Heart left ventricle (tissue), 13 donors: Measurements from ENCODE around the gene DOLPP1.

Source experiments
- POLR2A ChIP-seq, 2 donors: fragments of 450-650 bp; IDR thresholded peaks; one replicate each; pipeline ENCODE4 v1.6.1; 2017; ENCODE audit warnings: antibody characterized with exemption in 2 of 2, mild to moderate bottlenecking in 2 of 2, moderate library complexity in 2 of 2
- TF ChIP-seq, protein P1 (sequence below), 12 donors: fragments of 200-600 bp; sonication (generic) in 4 of 12; IDR thresholded peaks; one replicate each; pipeline versions ENCODE4 v1.5.0 to v1.8.0; 2018 to 2022; ENCODE audit warnings: antibody characterized with exemption in 12 of 12, mild to moderate bottlenecking in 5 of 12
- donor health status: ischemic (EF 13 %, LVEDD 7.1; RV severe dilation, severe dysfunction).
- donor health status: DM: no; HTN: yes; CAD: no.
- donor health status: DM: no; HTN: no; CAD: no.
- donor health status: ischemic (EF 25% LVEDD 6.9; RV normal size, moderate dysfunction).
- donor health status: ischemic (EF 25% LVEDD 5.7; RV mildly dilated, moderate dysfunction).
- donor health status: ischemic (EF 35%, LVEDD 5.7; RV mildly dilated, moderate dysfunction).
- donor health status: nonischemic (EF 11% LVEDD 7.7; RV severe dilation, severe dysfunction).
- donor health status: DM: yes; HTN: yes; CAD: no.
- donor health status: PGD.
- donor health status: ischemic (EF 29% LVEDD 5.4; RV normal size, mild dysfunction).
- donor health status: nonischemic (EF 23%, LVEDD 6.1; RV moderate dilation, normal function).

DNA sequence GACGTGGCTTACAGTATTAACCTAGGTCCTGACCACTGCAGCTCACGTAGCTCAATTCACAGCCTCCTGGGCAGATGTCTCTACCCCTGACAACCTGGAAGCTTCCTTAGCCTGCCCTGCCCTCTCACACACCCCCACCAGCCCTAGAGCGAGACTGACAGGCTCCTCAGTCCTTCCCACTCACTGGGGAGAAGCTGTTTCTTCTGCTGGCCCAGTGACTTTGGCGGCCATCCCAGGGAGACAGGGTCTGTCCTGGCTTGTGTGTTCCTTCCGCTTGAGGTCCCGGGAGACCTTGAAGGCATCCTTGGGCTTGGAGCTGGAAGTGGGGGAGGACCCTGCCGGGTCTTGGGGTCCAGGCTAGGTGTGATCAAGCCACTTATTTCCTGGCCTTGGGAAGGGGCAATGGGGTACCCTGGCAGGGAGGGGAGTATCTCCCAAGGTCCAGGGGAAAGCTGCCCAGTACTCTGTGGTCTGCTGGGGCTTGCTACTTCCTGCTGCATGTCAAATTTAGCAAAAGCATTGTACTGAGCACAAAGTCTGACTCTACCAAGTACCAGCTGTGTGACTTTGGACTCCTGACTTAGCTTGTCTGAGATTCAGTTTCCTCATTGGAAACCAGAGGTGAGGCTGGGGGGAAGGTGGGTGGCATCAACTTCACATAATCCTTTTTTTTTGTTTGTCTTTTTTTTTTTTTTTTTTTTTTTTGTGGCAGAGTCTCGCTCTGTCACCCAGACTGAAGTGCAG is 42.6 kb upstream of the DOLPP1 start:
- TF ChIP-seq, protein P1, sequence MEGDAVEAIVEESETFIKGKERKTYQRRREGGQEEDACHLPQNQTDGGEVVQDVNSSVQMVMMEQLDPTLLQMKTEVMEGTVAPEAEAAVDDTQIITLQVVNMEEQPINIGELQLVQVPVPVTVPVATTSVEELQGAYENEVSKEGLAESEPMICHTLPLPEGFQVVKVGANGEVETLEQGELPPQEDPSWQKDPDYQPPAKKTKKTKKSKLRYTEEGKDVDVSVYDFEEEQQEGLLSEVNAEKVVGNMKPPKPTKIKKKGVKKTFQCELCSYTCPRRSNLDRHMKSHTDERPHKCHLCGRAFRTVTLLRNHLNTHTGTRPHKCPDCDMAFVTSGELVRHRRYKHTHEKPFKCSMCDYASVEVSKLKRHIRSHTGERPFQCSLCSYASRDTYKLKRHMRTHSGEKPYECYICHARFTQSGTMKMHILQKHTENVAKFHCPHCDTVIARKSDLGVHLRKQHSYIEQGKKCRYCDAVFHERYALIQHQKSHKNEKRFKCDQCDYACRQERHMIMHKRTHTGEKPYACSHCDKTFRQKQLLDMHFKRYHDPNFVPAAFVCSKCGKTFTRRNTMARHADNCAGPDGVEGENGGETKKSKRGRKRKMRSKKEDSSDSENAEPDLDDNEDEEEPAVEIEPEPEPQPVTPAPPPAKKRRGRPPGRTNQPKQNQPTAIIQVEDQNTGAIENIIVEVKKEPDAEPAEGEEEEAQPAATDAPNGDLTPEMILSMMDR (IDR thresholded peaks at IDR 0.05), result no peak
- no peak for TF ChIP-seq POLR2A (IDR thresholded peaks at IDR 0.05)
